Stimulated activated naive CD8-positive, alpha-beta T cell treated with anti-CD3 and anti-CD28 coated beads, Interleukin-15, Interleukin-2, amounts not matched to agents 100 U/mL and 50 U/mL, for 24 hours (primary cell): ENCODE results near the gene PRKCH.
A peak's percentile ranks its signal among the peaks of the same experiment; 100 is the strongest.
"Not testable (repeated sequence)": the region's sequence is repeated elsewhere in the genome, so short reads cannot be mapped to it uniquely, and the experiment has no call there.

Experiments used
- ATAC-seq: fragments of 150-1000 bp; cut with Tn5 transposase; one replicate; pipeline ENCODE4 v1.10.0; 2021
- DNase-seq: peaks from one replicate; pipeline ENCODE4 v3.0.0; 2021

The PRKCH gene

DNA sequence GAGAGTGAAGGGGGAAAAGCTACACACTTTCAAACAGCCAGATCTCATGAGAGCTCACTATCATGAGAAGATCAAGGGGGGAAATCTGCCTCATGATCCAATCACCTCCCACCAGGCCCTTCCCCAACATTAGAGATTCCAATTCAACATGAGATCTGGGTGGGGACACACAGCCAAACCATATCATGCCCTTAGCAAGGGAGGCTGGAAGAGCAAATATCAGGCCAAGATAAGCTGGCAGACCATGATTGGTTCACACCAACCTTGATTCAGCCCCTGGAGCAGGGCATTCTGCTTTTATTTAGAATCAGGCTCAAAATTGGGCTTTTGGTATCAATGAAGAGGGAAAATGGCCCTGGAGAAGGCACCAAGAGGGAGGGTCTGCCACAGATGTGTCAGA is 137.4 kb downstream of the PRKCH start:
- ATAC-seq, result no peak
- no peak for DNase-seq

DNA sequence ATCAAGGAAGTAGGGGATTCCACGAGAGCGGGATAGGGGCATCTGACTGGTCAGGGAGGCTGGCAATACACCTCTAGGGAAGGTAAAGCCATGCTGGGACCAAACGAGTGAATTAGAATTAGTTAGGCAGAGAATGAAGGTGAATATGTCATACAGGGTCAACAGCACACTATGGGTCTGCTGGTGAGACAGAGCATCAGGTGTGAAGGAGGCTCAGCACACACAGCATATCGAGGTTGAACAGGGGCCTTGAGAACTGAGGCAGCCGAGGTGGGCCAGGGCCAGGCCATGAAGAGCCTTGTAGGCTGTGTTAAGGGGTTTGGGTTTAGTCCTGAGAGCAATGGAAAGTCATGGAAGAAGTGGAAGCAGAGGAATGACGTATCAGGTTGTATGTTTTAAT is 137.8 kb downstream of the PRKCH start:
- ATAC-seq (no peak), DNase-seq (peak; percentile 2)

DNA sequence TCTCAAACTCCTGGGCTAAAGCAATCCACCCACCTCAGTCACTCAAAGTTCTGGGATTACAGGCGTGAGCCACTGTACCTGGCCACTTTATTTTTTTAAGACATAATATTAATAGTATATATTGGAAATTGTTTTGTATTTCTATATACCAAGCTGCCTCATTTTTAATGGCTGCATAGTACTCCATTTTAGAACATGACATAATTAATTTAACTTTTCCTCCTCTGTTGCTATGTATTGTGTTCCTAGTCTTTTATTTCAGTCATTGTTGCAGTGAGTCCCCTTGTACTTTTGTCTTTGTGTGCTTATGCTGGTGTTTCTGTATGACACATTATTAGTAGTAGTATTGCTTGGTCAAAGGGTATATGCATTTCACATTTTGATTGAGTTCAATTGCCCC is 138.7 kb downstream of the PRKCH start:
- DNase-seq, result no peak
- no peak for ATAC-seq

DNA sequence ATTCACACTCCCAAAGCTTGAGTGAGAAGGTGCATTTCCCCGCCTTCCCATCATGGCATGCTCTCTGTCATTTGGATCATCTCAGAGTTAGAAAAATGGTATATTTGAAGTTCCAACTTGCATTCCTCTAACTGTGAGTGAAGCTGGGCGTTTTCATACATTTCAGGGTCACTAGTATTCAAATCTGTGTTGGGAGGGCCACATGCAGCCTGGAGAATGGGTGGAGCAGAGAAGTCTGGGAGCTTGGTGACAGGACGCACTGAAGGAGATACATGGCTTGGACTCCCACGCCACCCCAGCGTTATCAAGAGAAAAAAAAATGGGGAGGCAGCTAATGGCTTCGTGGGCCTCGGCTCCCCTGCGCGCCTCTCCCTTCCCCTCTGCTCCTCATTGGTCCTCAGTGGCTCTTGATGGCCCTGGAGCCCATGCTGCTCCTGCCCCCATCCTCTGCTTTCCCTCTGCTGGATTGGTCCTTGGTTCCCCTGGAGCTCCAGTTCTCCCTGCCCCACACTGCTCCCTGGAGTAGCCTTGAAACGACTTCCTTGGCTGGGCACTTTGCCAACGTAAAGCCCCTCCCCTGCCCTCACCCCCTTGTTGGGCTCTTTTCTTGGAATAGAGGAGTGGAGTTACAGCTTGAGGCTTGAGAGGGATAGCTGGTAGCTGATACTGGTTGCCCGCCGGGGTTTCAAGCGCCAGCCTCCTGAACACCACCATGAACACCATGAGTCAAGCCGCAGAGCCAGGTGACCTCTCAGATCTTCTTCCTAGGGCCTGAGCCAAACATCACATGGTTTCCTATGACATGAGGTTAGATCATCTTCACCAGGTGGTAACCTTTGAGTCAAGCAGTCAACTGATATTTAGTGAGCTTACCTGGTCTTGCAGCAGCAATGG is 139.6 kb downstream of the PRKCH start:
- DNase-seq (peak; percentile 61), ATAC-seq (peak; percentile 88)

DNA sequence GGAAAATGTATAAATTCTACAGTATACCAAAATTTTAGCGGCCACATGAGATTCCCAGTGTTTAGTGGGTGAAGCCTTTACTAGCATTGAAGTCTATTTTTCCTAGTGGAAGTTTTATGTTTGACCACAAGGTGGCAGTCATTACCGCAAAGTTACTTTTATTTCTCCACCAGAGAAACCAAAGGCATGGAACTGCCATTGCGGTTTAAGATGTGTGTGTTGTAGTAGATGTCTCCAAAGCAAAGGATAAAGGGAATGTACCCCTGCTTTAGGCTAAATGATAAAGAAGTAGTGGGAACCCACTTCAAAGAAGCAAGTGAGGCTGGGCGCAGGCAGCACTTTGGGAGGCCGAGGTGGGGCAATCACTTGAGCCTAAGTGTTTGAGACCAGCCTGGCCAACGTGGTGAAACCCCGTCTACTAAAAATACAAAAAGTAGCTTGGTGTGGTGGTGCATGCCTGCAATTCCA is 140.5 kb downstream of the PRKCH start:
- ATAC-seq, result peak; percentile 59
- DNase-seq, result peak; percentile 36

DNA sequence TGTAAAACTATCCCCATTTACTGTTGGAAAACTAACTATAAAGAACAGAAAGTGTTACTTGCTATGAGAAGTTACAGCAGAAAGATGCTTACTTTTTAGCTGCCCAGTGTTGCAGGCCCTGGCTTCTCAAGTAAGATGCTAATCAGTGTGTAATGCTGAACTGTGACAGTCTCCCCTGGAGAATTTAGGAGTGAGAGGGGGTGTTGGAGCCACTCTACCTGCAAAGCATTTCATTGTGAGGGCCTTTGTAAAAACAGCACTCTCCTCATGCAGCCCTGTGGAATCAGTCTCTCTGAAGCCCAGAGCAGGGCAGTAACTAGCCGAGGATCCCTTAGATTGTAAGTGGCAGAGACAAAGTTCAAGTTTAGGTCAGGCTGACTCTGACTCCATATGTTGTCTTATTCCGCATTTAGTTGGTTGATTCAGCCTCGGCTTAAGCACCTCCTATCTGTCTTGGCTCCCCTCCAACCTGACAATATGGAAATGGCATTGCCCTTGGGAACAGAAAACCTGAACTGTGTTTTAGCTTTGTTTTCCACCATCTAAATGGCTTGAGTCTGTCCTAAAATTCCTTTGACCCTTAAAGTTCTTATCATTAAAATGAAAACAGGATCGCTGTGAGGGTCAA is 141.3 kb downstream of the PRKCH start:
- ATAC-seq, result no peak
- peak; percentile 1 for DNase-seq

DNA sequence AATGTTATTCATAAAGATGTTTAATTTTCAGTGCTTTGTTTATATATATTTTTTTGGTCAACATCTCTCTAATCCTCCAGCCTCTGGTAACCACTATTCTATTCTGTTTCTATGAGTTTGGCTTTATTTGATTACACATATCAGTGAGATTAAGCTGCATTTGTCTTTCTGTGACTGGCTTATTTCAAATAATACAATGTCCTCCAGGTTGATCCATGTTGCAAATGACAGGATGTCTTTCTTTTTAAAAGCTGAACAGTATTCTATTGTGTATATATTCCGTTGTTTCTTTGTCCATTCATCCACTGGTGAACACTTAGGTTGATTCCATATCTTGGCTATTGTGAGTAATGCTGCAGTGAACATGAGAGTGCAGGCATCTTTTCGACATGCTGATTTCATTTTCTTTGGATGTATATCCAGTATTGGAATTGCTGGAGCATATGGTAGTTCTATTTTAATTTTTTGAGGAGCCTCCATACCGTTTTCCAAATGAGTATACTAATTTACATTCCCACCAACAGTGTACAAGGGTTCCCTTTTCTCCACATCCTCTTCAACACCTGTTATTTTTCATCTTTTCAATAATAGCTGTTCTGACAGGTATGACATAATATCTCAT is 142.4 kb downstream of the PRKCH start:
- no peak for ATAC-seq

DNA sequence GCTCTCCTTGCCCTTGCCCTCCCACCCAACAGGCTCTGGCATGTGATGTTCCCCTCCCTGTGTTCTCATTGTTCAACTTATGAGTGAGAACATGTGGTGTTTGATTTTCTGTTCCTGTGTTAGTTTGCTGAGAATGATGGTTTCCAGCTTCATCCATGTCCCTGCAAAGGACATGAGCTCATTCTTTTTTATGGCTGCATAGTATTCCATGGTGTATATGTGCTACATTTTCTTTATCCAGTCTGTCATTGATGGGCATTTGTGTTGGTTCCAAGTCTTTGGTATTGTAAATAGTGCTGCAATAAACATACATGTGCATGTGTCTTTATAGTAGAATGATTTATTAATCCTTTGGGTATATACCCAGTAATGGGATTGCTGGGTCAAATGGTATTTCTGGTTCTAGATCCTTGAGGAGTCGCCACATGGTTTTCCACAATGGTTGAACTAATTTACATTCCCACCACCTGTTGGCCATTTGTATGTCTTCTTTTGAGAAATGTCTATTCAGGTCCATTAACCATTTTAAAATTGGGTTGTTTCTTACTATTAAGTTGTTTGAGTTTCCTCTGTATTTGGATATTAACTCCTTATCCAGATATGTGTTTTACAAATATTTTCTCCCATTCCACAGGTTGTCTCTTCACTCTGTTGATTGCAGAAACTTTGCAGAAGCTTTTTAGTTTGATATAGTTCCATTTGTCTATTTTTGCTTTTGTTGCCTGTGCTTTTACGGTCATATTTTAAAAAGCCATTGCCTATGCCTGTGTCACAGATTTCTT is 143.4 kb downstream of the PRKCH start:
- DNase-seq, ATAC-seq: not testable (repeated sequence)

More for the DNA sequence above, 142.4 kb downstream of the PRKCH start:
- no peak for DNase-seq

DNA sequence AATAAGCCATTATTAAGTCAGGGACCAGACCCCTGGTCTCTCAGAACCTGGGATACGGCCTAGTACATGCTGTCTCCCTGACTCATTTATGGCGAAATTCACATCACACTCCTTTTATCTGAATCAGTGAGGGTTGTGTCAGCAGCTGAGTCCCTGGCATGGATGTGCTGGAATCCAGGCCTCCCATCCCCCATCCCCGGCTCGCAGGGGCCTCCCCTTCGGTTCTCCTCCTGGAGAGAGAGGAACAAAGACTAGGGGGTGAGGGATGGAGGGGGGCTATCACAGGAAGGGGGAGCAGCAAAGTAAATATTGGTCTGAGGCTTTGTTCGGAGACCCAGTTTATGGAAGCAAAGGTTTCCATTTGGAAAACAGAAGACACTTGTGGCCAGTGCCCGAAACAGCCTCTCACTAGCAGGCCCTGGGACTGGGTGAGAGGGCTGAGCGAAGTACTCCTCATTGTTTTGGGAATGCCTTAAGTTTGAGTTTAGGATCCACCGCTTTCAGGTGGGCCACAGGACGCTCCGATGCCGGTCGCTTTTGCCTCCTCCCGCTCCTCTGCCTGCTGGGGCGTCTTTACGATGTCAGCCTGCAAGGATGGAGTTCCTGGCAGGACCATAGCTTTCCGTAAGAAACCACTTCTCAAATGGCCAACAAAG is 145.0 kb downstream of the PRKCH start:
- no peak for ATAC-seq
- DNase-seq, result peak; percentile 3

DNA sequence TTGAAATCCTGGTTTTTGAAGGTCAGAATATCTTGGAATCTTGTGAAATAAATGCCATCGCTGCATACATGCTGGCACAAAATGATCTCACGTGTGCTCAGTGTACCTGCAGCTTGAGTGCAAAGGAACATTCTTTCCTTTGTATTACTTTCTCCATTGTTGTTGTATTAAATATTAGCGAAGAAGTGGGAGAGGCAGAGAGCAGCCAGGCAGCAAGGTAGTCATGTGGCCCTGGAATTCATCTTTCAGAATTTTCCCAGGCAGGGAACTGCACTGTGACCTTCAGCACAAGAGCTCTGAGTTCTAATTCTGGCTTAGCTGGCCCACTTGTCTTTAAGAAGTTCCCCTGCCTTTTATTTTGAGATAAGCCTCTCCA is 145.5 kb downstream of the PRKCH start:
- ATAC-seq (no peak), DNase-seq (peak; percentile 1)

DNA sequence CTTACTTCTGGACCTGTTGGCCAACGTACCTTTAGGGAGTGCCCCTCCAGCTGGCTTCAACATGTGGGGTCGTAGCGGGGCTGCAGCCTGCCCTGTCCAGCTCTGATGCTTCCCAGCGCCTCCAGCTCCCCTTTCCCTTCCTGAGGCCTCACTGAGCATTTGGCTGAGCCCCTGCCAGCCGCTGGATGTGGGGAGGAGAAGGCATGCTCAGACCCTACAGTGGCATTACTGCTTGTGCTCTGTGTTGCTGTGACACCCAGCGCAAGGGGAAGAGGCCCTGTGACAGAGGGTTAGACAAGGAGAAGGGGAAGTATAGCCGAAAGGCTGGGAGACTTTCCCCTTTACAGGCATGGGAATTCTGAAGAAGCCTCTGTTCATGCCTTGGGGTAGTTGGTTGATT is 145.9 kb downstream of the PRKCH start:
- ATAC-seq (no peak), DNase-seq (peak; percentile 3)

DNA sequence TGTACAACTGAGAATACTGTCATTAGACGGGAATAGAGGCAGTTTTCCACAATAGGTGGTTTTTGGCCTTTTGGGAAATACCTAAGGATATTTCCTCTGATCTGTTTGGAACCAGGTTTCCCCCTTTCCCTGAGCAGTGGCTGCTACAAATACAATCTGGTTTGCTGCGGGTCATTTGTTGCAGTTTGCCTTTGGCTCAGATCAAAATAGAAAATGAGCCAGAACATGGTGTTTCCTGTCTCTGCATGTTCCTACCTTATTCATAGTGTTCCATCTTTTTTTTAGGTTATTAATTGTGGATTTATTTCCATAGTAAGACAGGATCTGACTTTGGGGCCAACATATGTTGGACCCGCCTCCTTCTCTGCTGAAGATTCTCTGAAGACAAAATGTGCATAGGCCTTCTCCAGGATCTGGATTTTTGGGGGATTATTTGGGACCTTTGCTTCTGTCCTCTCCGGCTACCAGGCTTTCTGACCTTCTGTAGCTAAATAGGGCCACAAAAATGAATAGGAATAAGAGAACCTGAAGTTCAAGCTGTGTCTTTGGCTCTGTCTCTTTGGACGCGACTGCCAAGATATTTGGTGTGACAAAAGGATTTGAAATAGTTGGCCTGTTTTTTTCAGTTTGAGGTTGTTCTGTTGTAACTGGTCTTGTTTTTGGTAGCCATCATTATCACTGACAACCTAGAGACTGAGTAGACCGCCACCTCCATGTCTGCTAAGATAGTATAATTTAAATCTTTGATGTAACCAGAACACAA is 146.9 kb downstream of the PRKCH start:
- ATAC-seq, result no peak

DNA sequence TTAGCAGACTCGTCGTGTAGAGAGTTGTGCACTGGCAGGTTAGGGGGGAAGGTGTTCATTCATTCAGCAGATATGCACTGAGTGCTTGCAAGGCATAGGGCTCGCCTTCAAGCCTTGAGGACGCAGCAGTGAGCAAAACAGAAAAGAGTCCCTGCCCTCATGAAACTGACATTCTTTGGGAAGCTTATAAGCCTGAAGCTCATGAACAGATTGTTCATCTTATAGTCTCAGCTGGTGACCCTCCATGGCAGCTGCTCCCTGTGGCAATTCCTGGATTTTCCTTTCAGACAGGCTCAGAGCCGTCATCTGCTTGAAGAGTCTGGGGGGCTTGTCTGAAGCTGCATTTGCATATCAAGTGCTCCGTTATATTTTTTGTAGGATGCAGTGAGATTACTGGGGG is 148.4 kb downstream of the PRKCH start:
- peak; percentile 5 for DNase-seq
- no peak for ATAC-seq

More for the DNA sequence above, 146.9 kb downstream of the PRKCH start:
- peak; percentile 2 for DNase-seq

DNA sequence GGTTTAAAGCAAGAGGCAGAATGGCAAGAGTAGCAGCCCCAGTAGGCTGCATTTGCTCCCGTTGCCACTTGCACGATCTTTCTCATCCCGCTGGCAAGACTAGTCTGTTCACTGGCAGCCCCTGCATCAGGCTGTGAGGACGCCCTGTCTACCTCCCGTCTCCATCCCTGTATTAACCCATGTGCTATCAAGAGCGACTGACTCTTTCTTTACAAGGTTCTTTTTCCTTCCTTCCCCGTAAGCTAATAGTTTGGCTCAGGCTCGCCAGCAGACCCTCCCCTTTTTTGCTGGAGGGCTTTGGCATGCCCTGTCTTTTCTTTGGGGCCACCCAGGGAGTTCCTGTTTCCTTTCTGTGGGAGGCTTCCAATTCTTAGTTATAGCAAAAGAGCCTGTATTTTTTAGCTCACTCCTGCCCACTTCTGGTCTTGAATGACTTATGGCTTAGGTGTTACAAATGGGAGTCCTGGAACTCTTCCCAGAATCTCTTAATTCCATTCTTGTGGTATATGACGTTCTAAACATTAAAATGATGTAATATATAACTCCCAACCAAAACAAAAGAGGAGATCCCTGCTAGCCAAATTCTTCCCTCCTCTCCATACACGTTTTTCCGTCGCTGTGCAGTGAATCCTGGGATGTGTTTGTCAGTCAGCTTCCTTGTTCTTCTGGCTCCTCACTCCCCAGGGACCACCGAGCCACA is 149.0 kb downstream of the PRKCH start:
- DNase-seq (peak; percentile 12), ATAC-seq (no peak)

DNA sequence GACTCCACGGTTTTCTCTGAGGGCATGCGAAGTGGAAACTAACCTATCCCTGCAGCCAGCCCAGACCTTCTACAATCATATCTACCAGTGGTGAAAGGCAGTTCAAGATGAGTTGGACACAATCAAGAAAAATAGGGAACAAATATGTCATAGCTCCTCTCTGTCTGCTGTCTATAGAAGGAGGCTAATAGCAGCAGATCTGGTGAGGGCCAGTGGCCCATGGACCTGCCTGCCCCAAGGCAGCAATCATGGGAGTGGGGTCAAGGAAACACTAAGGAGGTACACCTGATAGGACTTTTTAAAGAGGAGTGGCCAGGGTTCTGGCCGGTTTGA is 149.5 kb downstream of the PRKCH start:
- no peak for ATAC-seq
- peak; percentile 15 for DNase-seq

DNA sequence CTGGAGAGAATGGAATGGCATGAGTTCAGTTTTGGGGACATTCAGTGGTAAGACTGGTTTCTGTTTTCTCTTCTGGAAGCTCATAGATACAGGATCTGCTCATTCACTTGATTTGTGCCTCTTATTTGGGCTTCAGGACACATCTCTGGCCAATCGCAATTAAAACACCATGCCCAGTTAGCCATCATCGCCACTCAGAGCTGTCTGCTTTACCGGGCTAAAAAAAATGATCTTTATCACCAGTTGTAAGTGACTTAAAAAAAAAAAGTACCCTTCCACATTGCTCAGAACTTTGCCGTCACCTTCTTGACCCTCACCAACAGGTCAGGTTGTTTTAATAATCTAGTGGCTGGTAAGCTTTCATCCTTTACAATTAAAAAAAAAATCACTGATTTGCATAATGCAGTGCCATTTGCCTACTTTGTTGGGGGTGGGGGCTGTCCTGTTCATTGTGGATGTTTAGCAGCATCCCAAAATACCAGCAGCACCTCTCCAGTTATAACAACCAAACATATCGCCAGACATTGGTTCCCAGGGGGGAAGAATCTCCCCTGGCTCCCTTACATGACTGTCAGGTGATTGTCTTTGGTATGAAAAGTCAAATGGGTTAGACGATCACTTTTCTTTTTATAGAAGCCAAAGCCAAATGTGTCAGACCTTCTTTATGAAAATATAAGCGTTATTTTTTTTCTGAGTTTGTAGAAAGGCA is 150.1 kb downstream of the PRKCH start:
- ATAC-seq, result no peak
- peak; percentile 23 for DNase-seq

DNA sequence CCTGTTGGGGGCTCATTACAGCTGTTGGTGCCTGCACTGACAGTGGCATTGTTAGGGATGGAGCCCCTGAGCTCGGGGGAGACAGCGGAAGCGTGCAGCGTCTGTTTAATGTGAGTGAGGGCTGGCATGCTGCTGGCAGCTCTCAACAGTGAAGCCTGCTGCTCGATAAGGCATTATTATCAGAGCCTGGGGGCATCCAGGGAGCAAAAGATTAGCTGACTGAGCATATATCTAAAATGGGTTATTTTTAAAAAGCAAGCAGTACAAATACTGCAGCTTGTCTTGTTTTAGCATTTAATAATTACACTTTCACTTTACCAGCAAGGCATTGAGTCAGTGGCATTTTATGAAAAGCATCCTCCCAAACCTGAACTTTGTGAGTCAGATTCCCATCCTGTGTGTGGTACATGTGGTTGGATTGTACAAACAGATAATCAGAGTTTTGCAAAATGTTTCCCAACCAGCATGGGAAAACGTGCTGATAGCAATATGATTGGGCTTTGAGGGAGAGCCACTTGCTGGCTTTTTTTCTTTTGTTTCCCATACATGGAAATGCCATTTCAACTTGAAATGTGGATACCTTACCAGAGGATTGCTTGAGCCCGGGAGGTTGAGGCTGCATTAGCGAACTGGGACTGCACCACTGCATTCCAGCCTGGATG is 150.8 kb downstream of the PRKCH start:
- ATAC-seq (peak; percentile 26), DNase-seq (peak; percentile 46)

DNA sequence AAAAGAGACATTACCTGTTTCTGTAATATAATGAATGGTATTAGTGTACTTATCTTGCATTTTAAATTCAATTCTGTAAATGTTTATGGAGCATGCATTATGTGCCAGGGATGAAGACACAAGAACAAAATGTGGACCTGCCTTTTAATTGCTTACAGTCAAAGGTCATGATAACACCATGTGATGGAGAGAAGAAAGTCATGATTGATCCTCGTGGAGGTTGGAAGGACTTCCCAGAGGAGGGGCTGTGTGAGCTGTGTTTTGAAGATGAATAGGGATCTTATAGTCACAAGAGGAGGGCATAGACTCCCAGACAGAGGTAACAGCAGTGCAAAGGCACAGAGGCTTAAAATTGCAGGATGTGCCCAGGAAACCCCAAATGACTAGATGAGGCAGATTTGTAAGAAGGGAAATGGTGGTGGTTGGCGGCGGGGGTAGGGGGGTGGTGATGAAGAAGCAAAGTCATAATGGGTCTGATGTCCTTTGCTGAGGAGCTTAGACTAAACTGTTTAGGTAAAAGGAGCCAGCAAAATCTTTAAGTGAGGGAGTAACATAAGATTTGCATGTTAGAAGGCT is 151.5 kb downstream of the PRKCH start:
- DNase-seq, result peak; percentile 75
- peak; percentile 45 for ATAC-seq

DNA sequence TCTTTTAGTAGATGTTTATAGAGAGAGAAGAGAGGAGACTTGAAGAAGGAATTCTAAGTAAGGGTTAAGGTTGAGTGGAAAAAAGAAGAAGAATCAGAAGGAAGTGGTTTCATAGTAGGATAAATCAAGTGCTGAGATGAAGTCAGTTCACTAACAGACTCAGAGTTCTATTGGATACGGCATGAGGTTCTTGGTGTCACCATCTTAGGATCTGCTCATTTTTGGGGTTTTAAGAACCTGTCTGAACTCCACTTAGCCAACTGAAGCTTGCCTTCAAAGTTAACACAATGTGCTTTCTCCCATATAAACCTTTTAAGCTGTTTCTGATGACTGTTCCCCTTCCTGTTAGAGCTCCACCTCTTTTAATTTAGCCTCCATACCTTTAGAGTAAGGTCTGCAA is 152.6 kb downstream of the PRKCH start:
- DNase-seq (no peak), ATAC-seq (no peak)
